ENCODE measurements around the gene GRM8.

Gene GRM8

DNA sequence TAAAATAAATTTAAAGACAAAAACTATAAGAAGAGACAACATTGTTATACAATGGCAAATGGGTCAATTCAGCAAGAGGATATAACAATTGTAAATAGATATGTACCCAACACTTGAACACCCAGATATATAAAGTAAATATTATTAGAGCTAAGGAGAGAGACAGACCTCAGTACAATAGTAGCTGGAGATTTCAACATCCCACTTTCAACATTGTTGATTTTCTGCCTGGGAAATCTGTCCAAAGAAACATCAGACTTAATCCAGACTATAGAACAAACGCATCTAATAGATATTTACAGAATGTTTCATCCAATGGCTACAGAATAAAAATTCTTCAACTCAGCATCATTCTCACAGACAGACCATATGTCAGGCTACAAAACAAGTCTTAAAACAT lies 256.1 kb downstream of the GRM8 start:
- no peaks in the 10 kb centered on the region for H3K36me3 ChIP-seq (ENCODE audit: control insufficient read depth in 1 of 2, insufficient read depth in 2 of 2, low read depth in 1 of 2, low read length in 2 of 2)
- no peak overlapping the region for H3K23ac ChIP-seq (ENCODE audit: low read length in 2 of 2)
- H3K79me1 ChIP-seq (replicated peaks; ENCODE audit: low read length, poor library complexity, severe bottlenecking) = no peaks in the 10 kb centered on the region
- no peak for DNase-seq
- H3K18ac ChIP-seq (ENCODE audit: low read depth in 1 of 2, low read length in 2 of 2) = no peak overlapping the region
- H4K91ac ChIP-seq (ENCODE audit: low read length) = no peak overlapping the region
- no peak overlapping the region for H4K8ac ChIP-seq (ENCODE audit: low read length)
- H3K4me3 ChIP-seq (ENCODE audit: insufficient read depth in 1 of 2, low read depth in 1 of 2, low read length in 2 of 2) = no peak overlapping the region
- no peak overlapping the region for H3K4me2 ChIP-seq (ENCODE audit: low read length, poor library complexity, severe bottlenecking)
- H2BK5ac ChIP-seq (ENCODE audit: low read depth, low read length, poor library complexity, severe bottlenecking) = no peak overlapping the region
- no peak overlapping the region for H3K27ac ChIP-seq (ENCODE audit: low read length, poor library complexity, severe bottlenecking)
- no peaks in the 10 kb centered on the region for H3K27me3 ChIP-seq (ENCODE audit: control insufficient read depth in 1 of 2, insufficient read depth in 1 of 2, low read length in 2 of 2)
- H3K4ac ChIP-seq (ENCODE audit: low read depth in 1 of 2, low read length in 2 of 2) = no peak overlapping the region
- no peak overlapping the region for H2BK15ac ChIP-seq (ENCODE audit: low read depth, poor library complexity, severe bottlenecking)
- no peak overlapping the region for H3K14ac ChIP-seq (ENCODE audit: low read length in 2 of 2)
- no peaks in the 10 kb centered on the region for H3K4me1 ChIP-seq (ENCODE audit: control insufficient read depth, insufficient read depth, low read depth, low read length)
- H2BK120ac ChIP-seq (ENCODE audit: low read depth, low read length) = no peak overlapping the region
- H3K9me3 ChIP-seq (ENCODE audit: control insufficient read depth, low read length) = no peaks in the 10 kb centered on the region
- H2AK5ac ChIP-seq (ENCODE audit: low read length, severe bottlenecking) = no peak overlapping the region
- H3K9ac ChIP-seq (ENCODE audit: low read length) = no peak overlapping the region
- no peak overlapping the region for H2BK12ac ChIP-seq (ENCODE audit: low read length in 2 of 2)
- H2AFZ ChIP-seq (ENCODE audit: low read depth, low read length) = no peak overlapping the region
- whole genome bisulfite sequencing = 31% methylated on average over 1 of the region's 1 CpG

DNA sequence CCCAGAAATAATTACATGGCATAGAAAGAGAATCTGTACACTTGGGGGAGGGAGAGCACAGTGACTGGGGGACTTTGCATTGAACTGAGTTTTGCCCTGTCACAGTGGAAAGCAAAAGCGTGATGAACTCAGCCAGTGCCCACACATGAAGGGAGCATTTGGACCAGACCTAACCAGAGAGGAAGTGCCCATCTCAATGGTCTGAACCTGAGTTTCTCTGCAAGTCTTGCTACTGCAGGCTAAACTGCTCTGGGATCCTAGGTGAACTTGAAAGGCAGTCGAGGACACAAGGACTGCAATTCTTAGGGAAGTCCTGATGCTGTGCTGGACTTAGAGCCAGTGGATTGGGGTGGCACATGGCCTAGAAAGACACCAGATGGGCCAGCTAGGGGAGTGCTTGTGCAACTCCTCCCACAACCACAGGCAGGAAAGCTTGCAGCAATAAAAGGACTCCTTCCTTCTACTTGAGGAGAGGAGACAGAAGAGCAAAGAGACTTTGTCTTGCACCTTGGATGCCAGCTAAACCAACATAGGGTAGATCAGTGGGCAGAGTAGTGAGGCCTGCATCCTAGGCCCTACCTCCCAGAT lies 259.0 kb downstream of the GRM8 start:
- Histone ChIP-seq H3K36me3 (ENCODE audit: control insufficient read depth in 1 of 2, insufficient read depth in 2 of 2, low read depth in 1 of 2, low read length in 2 of 2) (no peaks in the 10 kb centered on the region), H3K4me1 (ENCODE audit: control insufficient read depth, insufficient read depth, low read depth, low read length) (no peaks in the 10 kb centered on the region), H2BK5ac (ENCODE audit: low read depth, low read length, poor library complexity, severe bottlenecking) (no peak overlapping the region), H4K91ac (ENCODE audit: low read length) (no peak overlapping the region), H3K9me3 (ENCODE audit: control insufficient read depth, low read length) (peaks cover 5% of the 10 kb centered on the region), H3K14ac (ENCODE audit: low read length in 2 of 2) (no peak overlapping the region), H3K23ac (ENCODE audit: low read length in 2 of 2) (no peak overlapping the region), H3K4me2 (ENCODE audit: low read length, poor library complexity, severe bottlenecking) (no peak overlapping the region), H2BK12ac (ENCODE audit: low read length in 2 of 2) (no peak overlapping the region), H3K27me3 (ENCODE audit: control insufficient read depth in 1 of 2, insufficient read depth in 1 of 2, low read length in 2 of 2) (no peaks in the 10 kb centered on the region), H3K4ac (ENCODE audit: low read depth in 1 of 2, low read length in 2 of 2) (no peak overlapping the region), H3K18ac (ENCODE audit: low read depth in 1 of 2, low read length in 2 of 2) (no peak overlapping the region), H2BK15ac (ENCODE audit: low read depth, poor library complexity, severe bottlenecking) (no peak overlapping the region), H2AFZ (ENCODE audit: low read depth, low read length) (no peak overlapping the region), H2AK5ac (ENCODE audit: low read length, severe bottlenecking) (no peak overlapping the region), H3K79me1 (replicated peaks; ENCODE audit: low read length, poor library complexity, severe bottlenecking) (no peaks in the 10 kb centered on the region), H3K27ac (ENCODE audit: low read length, poor library complexity, severe bottlenecking) (no peak overlapping the region), H3K9ac (ENCODE audit: low read length) (no peak overlapping the region), H3K4me3 (ENCODE audit: insufficient read depth in 1 of 2, low read depth in 1 of 2, low read length in 2 of 2) (no peak overlapping the region), H4K8ac (ENCODE audit: low read length) (no peak overlapping the region), H2BK120ac (ENCODE audit: low read depth, low read length) (no peak overlapping the region)
- WGBS = 82% methylated on average over 2 of the region's 2 CpGs
- DNase-seq = no peak

- Histone ChIP-seq H2BK120ac (ENCODE audit: low read depth, low read length) (no peak overlapping the region), H2AFZ (ENCODE audit: low read depth, low read length) (no peak overlapping the region), H3K27me3 (ENCODE audit: control insufficient read depth in 1 of 2, insufficient read depth in 1 of 2, low read length in 2 of 2) (no peaks in the 10 kb centered on the region), H3K14ac (ENCODE audit: low read length in 2 of 2) (no peak overlapping the region), H3K9me3 (ENCODE audit: control insufficient read depth, low read length) (peaks cover 5% of the 10 kb centered on the region), H2BK12ac (ENCODE audit: low read length in 2 of 2) (no peak overlapping the region), H3K4ac (ENCODE audit: low read depth in 1 of 2, low read length in 2 of 2) (no peak overlapping the region), H3K27ac (ENCODE audit: low read length, poor library complexity, severe bottlenecking) (no peak overlapping the region), H3K4me3 (ENCODE audit: insufficient read depth in 1 of 2, low read depth in 1 of 2, low read length in 2 of 2) (no peak overlapping the region), H3K23ac (ENCODE audit: low read length in 2 of 2) (no peak overlapping the region), H4K8ac (ENCODE audit: low read length) (no peak overlapping the region), H4K91ac (ENCODE audit: low read length) (no peak overlapping the region), H3K18ac (ENCODE audit: low read depth in 1 of 2, low read length in 2 of 2) (no peak overlapping the region), H2AK5ac (ENCODE audit: low read length, severe bottlenecking) (no peak overlapping the region), H2BK15ac (ENCODE audit: low read depth, poor library complexity, severe bottlenecking) (no peak overlapping the region), H2BK5ac (ENCODE audit: low read depth, low read length, poor library complexity, severe bottlenecking) (no peak overlapping the region), H3K79me1 (replicated peaks; ENCODE audit: low read length, poor library complexity, severe bottlenecking) (no peaks in the 10 kb centered on the region), H3K36me3 (ENCODE audit: control insufficient read depth in 1 of 2, insufficient read depth in 2 of 2, low read depth in 1 of 2, low read length in 2 of 2) (no peaks in the 10 kb centered on the region), H3K9ac (ENCODE audit: low read length) (no peak overlapping the region), H3K4me1 (ENCODE audit: control insufficient read depth, insufficient read depth, low read depth, low read length) (no peaks in the 10 kb centered on the region), H3K4me2 (ENCODE audit: low read length, poor library complexity, severe bottlenecking) (no peak overlapping the region)
- WGBS = 86% methylated on average over 4 of the region's 4 CpGs
- DNase-seq = no peak
Measured at GRCh38 chr7:126988022-126988421, 264.7 kb downstream of the GRM8 start.

DNA sequence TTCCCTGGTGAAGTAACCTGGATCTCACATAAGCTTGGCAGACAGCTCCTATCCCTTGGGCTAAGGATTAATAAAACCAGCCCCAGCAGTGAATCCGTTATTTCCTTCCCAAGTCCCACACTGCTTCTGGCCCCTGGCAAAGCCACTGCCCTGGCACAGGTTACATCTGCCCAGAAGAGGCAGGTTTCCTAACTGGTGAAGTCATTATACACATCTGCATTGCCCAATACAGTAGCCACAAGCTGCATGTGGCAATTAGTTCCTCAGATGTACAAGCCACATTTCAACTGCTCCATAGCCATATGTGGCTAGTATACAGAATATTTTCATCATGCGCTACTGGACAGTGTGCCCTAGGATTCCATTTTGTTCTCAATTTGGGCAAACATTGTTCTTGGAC lies 273.0 kb downstream of the GRM8 start:
- H3K18ac ChIP-seq (ENCODE audit: low read depth in 1 of 2, low read length in 2 of 2) = no peak overlapping the region
- WGBS = 50% methylated on average over 2 of the region's 2 CpGs

More for the DNA sequence above, 273.0 kb downstream of the GRM8 start:
- H4K8ac ChIP-seq (ENCODE audit: low read length) = no peak overlapping the region
- no peaks in the 10 kb centered on the region for H3K9me3 ChIP-seq (ENCODE audit: control insufficient read depth, low read length)
- H2AFZ ChIP-seq (ENCODE audit: low read depth, low read length) = no peak overlapping the region
- H2BK120ac ChIP-seq (ENCODE audit: low read depth, low read length) = no peak overlapping the region
- no peak overlapping the region for H3K23ac ChIP-seq (ENCODE audit: low read length in 2 of 2)
- no peak overlapping the region for H2BK5ac ChIP-seq (ENCODE audit: low read depth, low read length, poor library complexity, severe bottlenecking)
- no peak overlapping the region for H3K9ac ChIP-seq (ENCODE audit: low read length)
- H2AK5ac ChIP-seq (ENCODE audit: low read length, severe bottlenecking) = no peak overlapping the region
- H3K27ac ChIP-seq (ENCODE audit: low read length, poor library complexity, severe bottlenecking) = no peak overlapping the region
- H3K36me3 ChIP-seq (ENCODE audit: control insufficient read depth in 1 of 2, insufficient read depth in 2 of 2, low read depth in 1 of 2, low read length in 2 of 2) = no peaks in the 10 kb centered on the region
- H3K4me2 ChIP-seq (ENCODE audit: low read length, poor library complexity, severe bottlenecking) = no peak overlapping the region
- H3K4me3 ChIP-seq (ENCODE audit: insufficient read depth in 1 of 2, low read depth in 1 of 2, low read length in 2 of 2) = no peak overlapping the region
- no peak overlapping the region for H2BK12ac ChIP-seq (ENCODE audit: low read length in 2 of 2)
- H3K14ac ChIP-seq (ENCODE audit: low read length in 2 of 2) = no peak overlapping the region
- no peaks in the 10 kb centered on the region for H3K4me1 ChIP-seq (ENCODE audit: control insufficient read depth, insufficient read depth, low read depth, low read length)
- H3K4ac ChIP-seq (ENCODE audit: low read depth in 1 of 2, low read length in 2 of 2) = no peak overlapping the region
- no peak overlapping the region for H2BK15ac ChIP-seq (ENCODE audit: low read depth, poor library complexity, severe bottlenecking)
- no peak for DNase-seq
- H3K79me1 ChIP-seq (replicated peaks; ENCODE audit: low read length, poor library complexity, severe bottlenecking) = no peaks in the 10 kb centered on the region
- H4K91ac ChIP-seq (ENCODE audit: low read length) = no peak overlapping the region
- no peaks in the 10 kb centered on the region for H3K27me3 ChIP-seq (ENCODE audit: control insufficient read depth in 1 of 2, insufficient read depth in 1 of 2, low read length in 2 of 2)

Data from mesenchymal stem cell (in vitro differentiated cells and primary cell).